Stomach (tissue), 4 donors: ENCODE results near the gene TAC4.

ENCODE experiments used
- POLR2A ChIP-seq, 4 donors: fragments of 450-650 bp; IDR thresholded peaks; one replicate each; pipeline ENCODE4 v1.6.1; 2016; ENCODE audit warnings: antibody characterized with exemption in 4 of 4, control low read depth in 2 of 4, mild to moderate bottlenecking in 1 of 4, moderate library complexity in 1 of 4
- POLR2AphosphoS5 ChIP-seq, 3 donors: sonication (generic); formaldehyde crosslinking; IDR thresholded peaks; one replicate each; pipeline ENCODE4 v1.6.1; 2016; ENCODE audit warnings: antibody characterized with exemption in 3 of 3
- TF ChIP-seq, protein P1 (sequence below), 7 experiments: fragments of 450-650 bp in 4 of 7; fragments of 200-600 bp in 3 of 7; sonication (generic) in 3 of 7; IDR thresholded peaks; one replicate each; pipeline ENCODE4 v1.5.1; 2016 to 2019; ENCODE audit warnings: antibody characterized with exemption in 7 of 7, control low read depth in 2 of 7, mild to moderate bottlenecking in 1 of 7

DNA sequence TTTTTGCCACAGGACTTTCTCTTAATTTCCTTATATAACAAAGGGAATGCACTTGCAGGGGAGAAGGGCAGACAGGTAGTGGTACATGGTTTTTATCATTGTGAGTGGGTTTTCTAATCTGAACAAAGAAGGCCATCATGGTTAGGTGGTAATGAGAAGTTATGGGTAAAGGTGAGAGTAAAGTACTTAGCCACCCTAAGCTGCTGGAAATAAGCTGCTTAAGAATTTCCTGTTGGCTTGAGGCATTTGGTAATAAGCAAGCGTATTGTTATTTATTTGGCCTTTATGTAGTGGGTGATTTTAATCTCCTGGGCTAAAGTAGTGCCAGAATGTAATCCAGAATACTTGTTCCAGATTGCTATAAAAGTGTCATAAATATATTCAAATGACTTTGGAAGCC lies 27.1 kb downstream of the TAC4 start:
- TF ChIP-seq, protein P1, sequence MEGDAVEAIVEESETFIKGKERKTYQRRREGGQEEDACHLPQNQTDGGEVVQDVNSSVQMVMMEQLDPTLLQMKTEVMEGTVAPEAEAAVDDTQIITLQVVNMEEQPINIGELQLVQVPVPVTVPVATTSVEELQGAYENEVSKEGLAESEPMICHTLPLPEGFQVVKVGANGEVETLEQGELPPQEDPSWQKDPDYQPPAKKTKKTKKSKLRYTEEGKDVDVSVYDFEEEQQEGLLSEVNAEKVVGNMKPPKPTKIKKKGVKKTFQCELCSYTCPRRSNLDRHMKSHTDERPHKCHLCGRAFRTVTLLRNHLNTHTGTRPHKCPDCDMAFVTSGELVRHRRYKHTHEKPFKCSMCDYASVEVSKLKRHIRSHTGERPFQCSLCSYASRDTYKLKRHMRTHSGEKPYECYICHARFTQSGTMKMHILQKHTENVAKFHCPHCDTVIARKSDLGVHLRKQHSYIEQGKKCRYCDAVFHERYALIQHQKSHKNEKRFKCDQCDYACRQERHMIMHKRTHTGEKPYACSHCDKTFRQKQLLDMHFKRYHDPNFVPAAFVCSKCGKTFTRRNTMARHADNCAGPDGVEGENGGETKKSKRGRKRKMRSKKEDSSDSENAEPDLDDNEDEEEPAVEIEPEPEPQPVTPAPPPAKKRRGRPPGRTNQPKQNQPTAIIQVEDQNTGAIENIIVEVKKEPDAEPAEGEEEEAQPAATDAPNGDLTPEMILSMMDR (IDR thresholded peaks at IDR 0.05): no peak
- TF ChIP-seq POLR2AphosphoS5 (IDR thresholded peaks at IDR 0.05) (no peak), POLR2A (IDR thresholded peaks at IDR 0.05) (no peak)
